Measurements from ENCODE around the gene NT5C1A. TPM values are rescaled to one million over a fixed set of nuclear protein-coding genes. Genes with fewer than 3 reads are reported as not detected.

The NT5C1A gene
- total RNA-seq, 2 donors from 2014 or later, result 10.6 to 22.8 TPM

- intact Hi-C loops (cut with DNase I), result no loop called here
- peak; percentile 54 for DNase-seq
- ATAC-seq, result peak; percentile 78 to 86
Measured at GRCh38 chr1:39671433-39671792, 494 bp downstream of the NT5C1A start.

GRCh38 chr1:39670689-39671088 is 1.2 kb downstream of the NT5C1A start:
- DNase-seq (no peak), ATAC-seq (no peak)
- intact Hi-C loops (cut with DNase I), result no loop called here

- ATAC-seq (no peak), DNase-seq (no peak)
- intact Hi-C loops (cut with DNase I), result no loop called here
Measured at GRCh38 chr1:39668894-39669293, 3.0 kb downstream of the NT5C1A start.

GRCh38 chr1:39668111-39668510 is 3.8 kb downstream of the NT5C1A start:
- intact Hi-C loops (cut with DNase I), result no loop called here
- DNase-seq (peak; percentile 35), ATAC-seq (peak; percentile 54 to 60)

- intact Hi-C loops (cut with DNase I), result loop anchor here in 1 of 2 donors (2.0 kb wide), 1 partner anchor 20 kb away; no protein-coding TSS in a partner anchor
- ATAC-seq (no peak), DNase-seq (no peak)
Measured at GRCh38 chr1:39666772-39667171, 5.1 kb downstream of the NT5C1A start.

DNA sequence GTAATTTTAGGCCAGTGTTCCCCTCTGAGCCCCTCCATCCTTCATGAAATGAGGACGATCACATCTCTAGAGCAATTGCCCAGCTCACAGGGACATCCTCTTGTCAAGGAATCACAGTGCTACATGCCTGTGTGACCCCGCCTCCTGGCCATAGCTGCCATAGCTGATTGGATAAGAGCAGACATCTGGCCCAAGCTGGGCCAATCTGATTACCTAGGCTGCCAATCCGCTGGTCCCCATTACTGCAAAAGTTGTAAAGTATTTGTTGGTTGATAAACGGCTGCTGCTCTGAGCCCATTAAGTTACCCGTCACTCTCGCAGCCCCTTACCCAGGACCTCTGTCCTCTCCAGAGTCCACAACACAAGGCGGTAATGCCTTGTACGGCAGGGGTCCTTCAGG is 8.3 kb downstream of the NT5C1A start:
- ATAC-seq (no peak), DNase-seq (no peak)
- intact Hi-C loops (cut with DNase I), result no loop called here

GRCh38 chr1:39662861-39663260 is 9.0 kb downstream of the NT5C1A start:
- DNase-seq (no peak), ATAC-seq (no peak)
- intact Hi-C loops (cut with DNase I), result no loop called here

DNA sequence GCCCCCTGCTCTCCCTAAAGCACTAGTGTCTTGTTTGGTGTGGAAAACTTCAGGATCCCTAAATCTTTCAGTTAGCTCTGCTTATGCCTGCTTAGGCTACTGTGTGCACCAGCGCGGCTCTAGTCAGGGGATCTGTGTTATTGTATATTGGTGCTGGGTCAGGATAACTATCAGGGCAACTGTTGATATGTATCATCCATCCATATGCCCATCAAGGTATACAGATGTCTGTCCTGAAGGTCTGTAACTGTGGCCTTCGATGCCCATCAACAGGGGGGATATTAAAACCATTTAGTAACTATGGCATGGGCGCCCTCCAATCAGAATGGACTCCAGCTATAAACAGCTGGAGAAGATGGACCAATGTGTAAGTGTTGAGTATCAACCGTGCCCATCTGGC is 12.4 kb downstream of the NT5C1A start:
- ATAC-seq (no peak), DNase-seq (no peak)
- intact Hi-C loops (cut with DNase I), result no loop called here

DNA sequence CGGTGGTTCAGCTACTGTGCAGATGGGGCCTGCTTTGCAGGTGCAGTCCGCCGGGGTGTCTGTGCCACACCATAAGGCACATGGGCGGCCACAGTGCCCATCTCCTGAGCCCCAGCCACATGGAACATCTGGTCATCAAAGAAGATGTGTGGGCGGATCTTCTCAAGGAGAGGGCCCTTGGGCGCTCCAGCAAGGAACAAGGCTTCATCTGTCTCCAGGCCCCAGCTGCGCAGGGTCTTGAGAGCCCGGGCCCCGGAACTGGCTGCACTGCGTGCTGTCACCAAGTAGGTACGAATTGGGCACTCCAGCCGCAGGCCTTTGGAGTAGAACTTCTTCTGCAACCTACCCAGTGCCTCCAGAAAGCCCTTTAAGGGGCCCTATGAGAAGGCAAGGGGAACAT is 12.8 kb downstream of the NT5C1A start:
- intact Hi-C loops (cut with DNase I), result no loop called here
- DNase-seq (no peak), ATAC-seq (no peak)

GRCh38 chr1:39657923-39658485 is 13.9 kb downstream of the NT5C1A start:
- DNase-seq (peak; percentile 64), ATAC-seq (peak; percentile 50 to 53)
- intact Hi-C loops (cut with DNase I), result no loop called here

GRCh38 chr1:39657402-39657801 is 14.5 kb downstream of the NT5C1A start:
- DNase-seq (no peak), ATAC-seq (no peak)
- intact Hi-C loops (cut with DNase I), result no loop called here

DNA sequence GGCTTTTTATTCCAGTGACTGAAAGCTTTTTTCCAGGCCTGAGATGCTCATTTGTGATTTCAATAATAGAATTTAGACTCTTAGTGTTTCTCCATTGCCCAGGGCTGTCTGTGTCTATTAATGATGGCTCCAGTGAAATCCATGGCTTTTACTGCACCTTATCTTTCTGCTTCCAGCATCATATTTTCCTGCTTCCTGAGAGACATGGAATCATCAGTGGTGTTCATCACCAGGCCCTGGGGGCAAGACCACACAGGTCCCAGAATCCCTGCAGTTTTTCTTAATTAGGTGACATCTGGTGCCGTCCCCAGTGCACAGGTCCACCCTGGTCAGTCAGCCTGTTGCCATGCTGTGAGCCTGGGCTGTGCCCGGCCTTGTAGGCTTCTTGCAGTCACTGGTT is 15.5 kb downstream of the NT5C1A start:
- DNase-seq, result no peak
- ATAC-seq, result no peak
- intact Hi-C loops (cut with DNase I), result no loop called here

GRCh38 chr1:39655578-39656268 is 16.2 kb downstream of the NT5C1A start:
- intact Hi-C loops (cut with DNase I), result no loop called here
- ATAC-seq, result no peak
- no peak for DNase-seq

GRCh38 chr1:39654291-39654690 is 17.6 kb downstream of the NT5C1A start:
- ATAC-seq (no peak), DNase-seq (no peak)
- intact Hi-C loops (cut with DNase I), result loop anchor here in 1 of 2 donors (5.0 kb wide), 1 partner anchor 68 kb away; no protein-coding TSS in a partner anchor

DNA sequence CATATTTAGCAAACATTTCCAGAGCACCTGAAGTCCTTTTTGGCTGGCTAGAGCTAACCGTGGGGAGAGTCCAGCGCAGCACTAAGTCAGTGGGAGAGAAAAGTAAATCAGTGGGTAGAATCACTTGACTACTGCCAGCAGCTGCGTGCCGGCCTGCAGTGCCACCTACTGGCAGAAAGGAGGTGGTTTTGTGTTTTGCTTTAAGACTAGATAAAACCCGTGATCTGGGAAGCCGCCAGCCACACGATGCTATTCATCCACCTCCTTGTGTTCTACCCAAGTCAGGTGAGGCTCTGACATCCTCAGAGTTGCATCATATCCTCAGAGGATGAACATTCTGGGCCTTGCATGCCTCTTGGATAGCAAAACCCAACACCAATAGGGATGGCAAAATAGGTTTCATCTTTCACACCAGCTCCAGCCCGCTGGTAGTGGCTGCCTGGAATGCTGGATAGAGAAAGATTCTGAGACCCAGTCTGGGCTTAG is 18.3 kb downstream of the NT5C1A start:
- peak; percentile 68 to 69 for ATAC-seq
- intact Hi-C loops (cut with DNase I), result loop anchor here (2.0 to 5.0 kb wide), 2 partner anchors 49 to 69 kb away; no protein-coding TSS in a partner anchor
- DNase-seq, result peak; percentile 84

- intact Hi-C loops (cut with DNase I), result loop anchor here (2.0 to 5.0 kb wide), 2 partner anchors 48 to 70 kb away; no protein-coding TSS in a partner anchor
- DNase-seq, result no peak
- peak; percentile 1 to 4 for ATAC-seq
Measured at GRCh38 chr1:39652554-39652953, 19.4 kb downstream of the NT5C1A start.

DNA sequence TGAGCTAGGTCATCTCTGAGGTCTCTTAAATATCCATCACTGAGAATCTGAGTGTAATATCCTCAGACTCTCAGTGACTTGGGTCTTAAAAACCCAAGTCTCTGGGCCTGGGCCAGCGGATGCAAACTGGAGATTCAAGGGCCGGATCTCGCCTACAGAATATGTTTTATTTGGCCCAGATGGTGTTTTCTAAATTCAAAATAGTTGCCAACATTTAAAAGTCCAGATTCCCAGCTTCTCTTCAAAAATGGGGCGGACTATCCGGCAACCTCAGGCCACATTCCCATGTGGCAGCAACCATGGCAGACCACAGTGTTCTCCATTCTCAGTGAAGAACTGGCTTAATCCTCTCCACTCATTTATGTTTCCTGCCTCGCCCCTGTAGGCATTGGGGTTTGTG is 19.8 kb downstream of the NT5C1A start:
- intact Hi-C loops (cut with DNase I), result loop anchor here (2.0 to 5.0 kb wide), 2 partner anchors 47 to 70 kb away; no protein-coding TSS in a partner anchor
- DNase-seq (peak; percentile 72), ATAC-seq (peak; percentile 53 to 54)

DNA sequence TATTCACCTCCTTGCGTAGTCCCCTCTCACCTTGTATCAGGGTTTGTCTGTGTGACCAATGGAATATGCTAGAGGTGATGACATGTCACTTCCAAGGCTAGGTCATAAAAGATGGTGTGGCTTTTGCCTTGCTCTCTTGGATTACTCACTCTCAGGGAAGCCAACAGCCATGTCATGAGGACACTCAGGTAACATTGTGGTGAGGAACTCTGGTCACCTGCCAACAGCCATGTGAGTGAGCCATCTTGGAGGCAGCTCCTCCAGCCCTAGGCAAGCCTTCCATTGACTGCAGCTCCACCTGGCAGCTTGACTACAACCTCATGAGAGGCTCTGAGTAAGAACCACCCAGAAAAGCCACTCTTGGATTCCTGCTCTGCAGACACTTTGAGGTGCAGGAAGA is 21.5 kb downstream of the NT5C1A start:
- intact Hi-C loops (cut with DNase I), result loop anchor here in 1 of 2 donors (5.0 kb wide), 1 partner anchor 72 kb away; no protein-coding TSS in a partner anchor
- DNase-seq, result no peak
- ATAC-seq, result no peak

DNA sequence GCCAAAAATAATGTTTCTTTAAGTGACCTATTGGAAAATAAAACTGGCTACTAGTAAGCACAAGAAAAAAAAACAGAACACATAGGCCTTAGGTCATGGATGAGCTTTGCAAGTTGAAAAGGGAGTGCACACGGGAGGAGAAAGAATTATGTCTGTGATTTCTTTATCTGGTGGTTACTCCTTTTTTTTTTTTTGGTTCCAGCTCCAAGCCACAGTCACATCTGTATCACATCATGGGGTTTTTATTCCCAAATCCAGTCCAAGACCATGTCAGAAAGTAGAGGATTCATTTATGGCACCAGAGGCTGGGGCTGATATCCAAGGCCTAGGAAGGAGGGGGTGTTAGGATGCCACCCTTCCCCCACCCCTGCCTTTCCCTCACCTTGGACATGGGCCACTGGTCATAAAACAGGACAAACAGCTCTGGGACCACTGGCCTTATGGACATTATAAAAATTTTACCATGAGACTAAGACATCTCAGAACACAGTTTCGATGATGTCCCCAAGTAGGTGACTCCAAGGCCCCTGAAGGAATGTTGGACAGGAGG is 22.2 kb downstream of the NT5C1A start:
- intact Hi-C loops (cut with DNase I), result loop anchor here in 1 of 2 donors (5.0 kb wide), 1 partner anchor 73 kb away; no protein-coding TSS in a partner anchor
- DNase-seq, result no peak
- no peak for ATAC-seq

- DNase-seq (no peak), ATAC-seq (no peak)
- intact Hi-C loops (cut with DNase I), result no loop called here
Measured at GRCh38 chr1:39648496-39648895, 23.4 kb downstream of the NT5C1A start.

Measured in left cardiac atrium (tissue), 4 donors.